PC-3 (cell line): Measurements from ENCODE around the gene PIGW.

Source experiments
- CTCF ChIP-seq: fragments of 300-600 bp; sonication (generic); conservative IDR thresholded peaks from 2 replicates; pipeline ENCODE4 v1.5.1; 2017; ENCODE audit warnings: antibody characterized with exemption, low read depth, mild to moderate bottlenecking, low read length
- EZH2 ChIP-seq: fragments of 300-600 bp; sonication (generic); IDR thresholded peaks from one replicate; pipeline ENCODE4 v1.6.1; 2017; ENCODE audit warnings: antibody characterized with exemption, mild to moderate bottlenecking, low read length; ENCODE audit not compliant: unreplicated experiment
- EZH2phosphoT487 ChIP-seq: fragments of 300-600 bp; sonication (generic); IDR thresholded peaks from 2 replicates; pipeline ENCODE4 v1.6.1; 2018; ENCODE audit warnings: mild to moderate bottlenecking, antibody characterized with exemption, low read length, borderline replicate concordance

GRCh38 chr17:36525113-36525512 lies 9.7 kb upstream of the PIGW start:
- no peak for TF ChIP-seq CTCF
- no peak for TF ChIP-seq EZH2phosphoT487
- no peak for TF ChIP-seq EZH2
